Uterus (tissue), 4 donors: ENCODE results near the gene DOCK3. TPM values are rescaled to one million over a fixed set of nuclear protein-coding genes. Genes with fewer than 3 reads are reported as not detected.

ENCODE experiments used
- DNase-seq, 2 donors: peaks; one replicate each; pipeline ENCODE4 v3.0.0-alpha.2; 2019 to 2020
- H3K27ac ChIP-seq, 2 donors: fragments of 200-600 bp; sonication (generic); 1 replicate in 1 of 2; 2 replicates in 1 of 2; pipeline ENCODE4 v1.5.1; 2016 to 2018
- H3K27me3 ChIP-seq, 2 donors: fragments of 200-600 bp; sonication (generic); one replicate each; pipeline ENCODE4 v1.5.1; 2018 to 2019; ENCODE audit warnings: control low read depth in 1 of 2
- H3K36me3 ChIP-seq, 2 donors: fragments of 200-600 bp; sonication (generic); one replicate each; pipeline ENCODE4 v1.5.1; 2019; ENCODE audit warnings: control low read depth in 1 of 2
- H3K4me1 ChIP-seq, 2 donors: fragments of 200-600 bp; sonication (generic); one replicate each; pipeline ENCODE4 v1.5.1; 2018 to 2019; ENCODE audit warnings: control low read depth in 1 of 2
- H3K4me3 ChIP-seq, 2 donors: fragments of 200-600 bp; sonication (generic); 1 replicate in 1 of 2; 2 replicates in 1 of 2; pipeline ENCODE4 v1.5.1; 2018 to 2019; ENCODE audit warnings: mild to moderate bottlenecking in 1 of 2
- H3K9me3 ChIP-seq, 2 donors: fragments of 200-600 bp; sonication (generic); one replicate each; pipeline ENCODE4 v1.5.1; 2019; ENCODE audit warnings: control low read depth in 1 of 2
- POLR2A ChIP-seq, 2 donors: fragments of 450-650 bp; IDR thresholded peaks; one replicate each; pipeline ENCODE4 v1.6.1; 2016; ENCODE audit warnings: antibody characterized with exemption in 2 of 2, mild to moderate bottlenecking in 1 of 2, moderate library complexity in 1 of 2
- intact Hi-C: fragments of 100-400 bp; cut with DNase I; formaldehyde crosslinking; loops from one replicate; pipeline ENCODE4 v1.15.1; 2023; ENCODE audit warnings: low total_unique reads
- total RNA-seq, 4 donors: library from RNA; depleted of rRNA in 3 of 4; stranded (reverse); fragments of >200 nt in 3 of 4; gene quantifications; one replicate each; pipeline versions ENCODE4 v1.1.0 to v1.2.4, GENCODE V29; 2014 to 2023
- TF ChIP-seq, protein P1 (sequence below), 4 experiments: fragments of 200-600 bp in 2 of 4; fragments of 450-650 bp in 2 of 4; sonication (generic) in 2 of 4; IDR thresholded peaks; one replicate each; pipeline ENCODE4 v1.5.1; 2016 to 2019; ENCODE audit warnings: antibody characterized with exemption in 4 of 4, mild to moderate bottlenecking in 2 of 4, moderate library complexity in 1 of 4
- donor health status: DM: yes; HTN: yes; CAD: no.

The DOCK3 gene
- total RNA-seq, 4 donors from 2014 or later: under 0.01 to 1.6 (median 0.46) TPM

DNA sequence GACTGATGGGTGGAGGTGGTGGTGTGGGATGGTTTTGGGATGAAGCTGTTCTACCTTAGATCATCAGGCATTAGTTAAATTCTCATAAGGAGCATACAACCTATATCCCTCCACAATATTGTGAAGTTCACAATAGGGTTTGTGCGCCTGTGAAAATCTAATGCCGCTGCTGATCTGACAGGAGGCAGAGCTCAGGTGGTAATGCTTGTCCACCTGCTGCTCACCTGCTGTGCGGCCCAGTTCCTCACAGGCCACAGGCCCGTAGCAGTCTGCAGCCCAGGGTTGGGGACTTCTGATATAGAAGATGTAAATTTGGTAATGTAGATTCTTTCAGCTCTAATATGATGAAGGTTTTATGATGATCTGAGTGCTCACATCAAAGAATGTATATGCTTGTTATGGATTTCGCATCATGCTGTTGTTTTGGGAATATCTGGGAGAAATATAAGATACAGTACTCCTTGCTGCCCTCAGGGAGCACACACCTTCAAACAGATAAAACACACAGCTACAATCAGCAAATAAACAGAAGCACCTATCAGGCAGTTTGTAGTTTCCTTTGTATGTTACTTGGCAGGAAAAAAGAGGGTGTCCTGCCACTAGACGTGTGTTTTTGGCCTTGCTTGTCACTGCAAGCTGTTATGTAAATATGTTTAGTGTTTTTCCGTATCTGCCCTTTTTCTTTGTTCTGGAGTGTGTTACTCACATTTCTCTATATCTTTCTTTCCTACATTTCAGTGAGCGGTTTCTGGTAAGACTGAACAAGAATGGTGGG, 471.3 kb downstream of the DOCK3 start:
- H3K27me3 ChIP-seq: no peaks in the 10 kb centered on the region
- TF ChIP-seq, protein P1, sequence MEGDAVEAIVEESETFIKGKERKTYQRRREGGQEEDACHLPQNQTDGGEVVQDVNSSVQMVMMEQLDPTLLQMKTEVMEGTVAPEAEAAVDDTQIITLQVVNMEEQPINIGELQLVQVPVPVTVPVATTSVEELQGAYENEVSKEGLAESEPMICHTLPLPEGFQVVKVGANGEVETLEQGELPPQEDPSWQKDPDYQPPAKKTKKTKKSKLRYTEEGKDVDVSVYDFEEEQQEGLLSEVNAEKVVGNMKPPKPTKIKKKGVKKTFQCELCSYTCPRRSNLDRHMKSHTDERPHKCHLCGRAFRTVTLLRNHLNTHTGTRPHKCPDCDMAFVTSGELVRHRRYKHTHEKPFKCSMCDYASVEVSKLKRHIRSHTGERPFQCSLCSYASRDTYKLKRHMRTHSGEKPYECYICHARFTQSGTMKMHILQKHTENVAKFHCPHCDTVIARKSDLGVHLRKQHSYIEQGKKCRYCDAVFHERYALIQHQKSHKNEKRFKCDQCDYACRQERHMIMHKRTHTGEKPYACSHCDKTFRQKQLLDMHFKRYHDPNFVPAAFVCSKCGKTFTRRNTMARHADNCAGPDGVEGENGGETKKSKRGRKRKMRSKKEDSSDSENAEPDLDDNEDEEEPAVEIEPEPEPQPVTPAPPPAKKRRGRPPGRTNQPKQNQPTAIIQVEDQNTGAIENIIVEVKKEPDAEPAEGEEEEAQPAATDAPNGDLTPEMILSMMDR (IDR thresholded peaks at IDR 0.05): no peak
- no peak for TF ChIP-seq POLR2A (IDR thresholded peaks at IDR 0.05)
- no peak overlapping the region for H3K4me3 ChIP-seq
- DNase-seq: no peak
- H3K9me3 ChIP-seq: no peaks in the 10 kb centered on the region
- no peaks in the 10 kb centered on the region for H3K4me1 ChIP-seq
- H3K36me3 ChIP-seq: no peaks in the 10 kb centered on the region
- intact Hi-C loops: no loop called here
- H3K27ac ChIP-seq: no peak overlapping the region

DNA sequence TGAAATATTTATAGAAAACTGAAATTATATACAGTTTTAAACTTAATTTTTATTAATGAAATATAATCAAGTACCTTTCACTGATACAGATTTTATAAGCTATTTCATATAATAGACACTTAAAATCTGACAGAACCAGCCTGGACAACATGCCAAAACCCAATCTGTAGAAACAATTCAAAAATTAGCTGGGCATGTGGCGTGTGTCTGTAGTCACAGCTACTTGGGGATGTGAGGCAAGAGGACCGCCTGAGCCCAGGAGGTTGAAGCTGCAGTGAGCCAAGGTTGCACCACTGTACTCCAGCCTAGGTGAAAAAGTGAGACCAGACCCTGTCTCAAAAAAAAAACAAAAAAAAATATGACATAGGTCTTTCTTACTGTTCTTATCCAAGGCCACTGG, 472.1 kb downstream of the DOCK3 start:
- intact Hi-C loops: no loop called here
- no peak for DNase-seq
- Histone ChIP-seq H3K4me1 (no peaks in the 10 kb centered on the region), H3K27ac (no peak overlapping the region), H3K36me3 (no peaks in the 10 kb centered on the region), H3K4me3 (no peak overlapping the region), H3K27me3 (no peaks in the 10 kb centered on the region), H3K9me3 (no peaks in the 10 kb centered on the region)
- TF ChIP-seq, protein P1 (IDR thresholded peaks at IDR 0.05): no peak
- TF ChIP-seq POLR2A (IDR thresholded peaks at IDR 0.05): no peak

DNA sequence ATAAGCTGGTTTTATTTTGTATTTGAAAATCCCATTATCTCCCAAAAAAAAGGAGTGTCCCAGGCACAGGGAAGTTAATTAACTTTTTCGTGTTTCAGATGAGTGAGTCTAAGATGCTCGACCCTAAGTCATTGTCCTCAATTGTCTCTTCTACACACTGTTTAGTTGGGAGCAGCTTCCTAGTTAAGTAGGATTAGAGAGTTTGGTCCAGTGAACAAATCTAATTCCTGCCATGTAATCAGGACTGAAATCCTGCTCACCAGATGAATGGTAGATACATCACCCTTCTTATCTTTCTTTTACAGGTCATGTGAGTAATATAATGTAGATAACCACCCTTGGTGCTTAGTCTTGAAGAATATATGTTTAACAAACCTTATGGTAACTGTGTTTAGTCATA, 481.4 kb downstream of the DOCK3 start:
- TF ChIP-seq POLR2A (IDR thresholded peaks at IDR 0.05): no peak
- TF ChIP-seq, protein P1 (IDR thresholded peaks at IDR 0.05): no peak
- Histone ChIP-seq H3K36me3 (no peaks in the 10 kb centered on the region), H3K27me3 (no peaks in the 10 kb centered on the region), H3K27ac (no peak overlapping the region), H3K9me3 (no peaks in the 10 kb centered on the region), H3K4me3 (no peak overlapping the region), H3K4me1 (no peaks in the 10 kb centered on the region)
- intact Hi-C loops: no loop called here
- DNase-seq: no peak

DNA sequence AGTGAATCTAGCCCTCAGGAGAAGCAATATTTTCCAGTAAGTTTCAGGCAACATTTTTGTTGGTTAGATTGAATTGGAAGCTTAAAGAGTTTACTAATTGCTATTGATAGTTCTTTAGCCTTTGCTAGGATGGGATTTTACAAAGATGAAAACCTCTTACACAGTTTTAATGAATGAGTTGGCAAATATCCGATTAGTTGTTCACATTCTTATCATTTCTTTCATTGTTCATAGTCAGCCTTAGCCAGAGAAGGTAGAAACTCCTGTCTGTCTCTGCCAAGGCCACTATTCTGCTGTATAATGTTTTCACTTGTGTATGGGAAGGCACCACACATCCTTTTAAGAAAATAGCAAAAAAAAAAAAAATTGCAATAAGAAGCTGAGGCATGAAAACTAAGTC, 488.3 kb downstream of the DOCK3 start:
- intact Hi-C loops: no loop called here
- no peak overlapping the region for H3K4me3 ChIP-seq

More for the DNA sequence above, 488.3 kb downstream of the DOCK3 start:
- Histone ChIP-seq H3K9me3 (no peaks in the 10 kb centered on the region), H3K36me3 (no peaks in the 10 kb centered on the region), H3K27ac (no peak overlapping the region), H3K27me3 (no peaks in the 10 kb centered on the region), H3K4me1 (no peaks in the 10 kb centered on the region)
- DNase-seq: no peak
- TF ChIP-seq, protein P1 (IDR thresholded peaks at IDR 0.05): no peak
- no peak for TF ChIP-seq POLR2A (IDR thresholded peaks at IDR 0.05)
